ENCODE measurements around the gene TEC. TPM values are rescaled to one million over a fixed set of nuclear protein-coding genes. Genes with fewer than 3 reads are reported as not detected.

The TEC gene
- total RNA-seq, 1 donor from 2014 or later, result 0.35 TPM

- no peak for DNase-seq (ENCODE audit: low spot score)
- H3K27me3 Mint-ChIP-seq (ENCODE audit: low read depth), result peaks cover 38% of the 10 kb centered on the region
- H3K9me3 Mint-ChIP-seq (ENCODE audit: low read depth), result peaks cover 4% of the 10 kb centered on the region
- no peak overlapping the region for H3K27ac Mint-ChIP-seq (ENCODE audit: unreplicated experiment)
- no peak for TF ChIP-seq CTCF (IDR thresholded peaks at IDR 0.05)
- peaks cover 10% of the 10 kb centered on the region for H3K4me1 Mint-ChIP-seq (ENCODE audit: low read depth)
- H3K36me3 Mint-ChIP-seq (ENCODE audit: low read depth), result peaks cover 5% of the 10 kb centered on the region
- no peak overlapping the region for H3K4me3 Mint-ChIP-seq (ENCODE audit: unreplicated experiment)
These were observed 17.3 kb downstream of the TEC start for GRCh38 chr4:48252313-48252712.

GRCh38 chr4:48250980-48251379 is 18.7 kb downstream of the TEC start:
- peaks cover 5% of the 10 kb centered on the region for H3K36me3 Mint-ChIP-seq (ENCODE audit: low read depth)
- no peak for DNase-seq (ENCODE audit: low spot score)
- peaks cover 36% of the 10 kb centered on the region for H3K27me3 Mint-ChIP-seq (ENCODE audit: low read depth)
- no peak overlapping the region for H3K27ac Mint-ChIP-seq (ENCODE audit: unreplicated experiment)
- no peak for TF ChIP-seq CTCF (IDR thresholded peaks at IDR 0.05)
- peaks cover 16% of the 10 kb centered on the region for H3K4me1 Mint-ChIP-seq (ENCODE audit: low read depth)
- H3K4me3 Mint-ChIP-seq (ENCODE audit: unreplicated experiment), result no peak overlapping the region
- peaks cover 4% of the 10 kb centered on the region for H3K9me3 Mint-ChIP-seq (ENCODE audit: low read depth)

GRCh38 chr4:48250343-48250742 is 19.3 kb downstream of the TEC start:
- Mint-ChIP-seq H3K27ac (ENCODE audit: unreplicated experiment) (no peak overlapping the region), H3K27me3 (ENCODE audit: low read depth) (peaks cover 34% of the 10 kb centered on the region), H3K4me3 (ENCODE audit: unreplicated experiment) (no peak overlapping the region), H3K9me3 (ENCODE audit: low read depth) (peaks cover 4% of the 10 kb centered on the region), H3K36me3 (ENCODE audit: low read depth) (peaks cover 5% of the 10 kb centered on the region), H3K4me1 (ENCODE audit: low read depth) (peaks cover 16% of the 10 kb centered on the region)
- no peak for DNase-seq (ENCODE audit: low spot score)
- TF ChIP-seq CTCF (IDR thresholded peaks at IDR 0.05), result no peak

- Mint-ChIP-seq H3K36me3 (ENCODE audit: low read depth) (peaks cover 5% of the 10 kb centered on the region), H3K4me1 (ENCODE audit: low read depth) (peaks cover 16% of the 10 kb centered on the region), H3K4me3 (ENCODE audit: unreplicated experiment) (no peak overlapping the region), H3K27me3 (ENCODE audit: low read depth) (peaks cover 35% of the 10 kb centered on the region), H3K27ac (ENCODE audit: unreplicated experiment) (no peak overlapping the region), H3K9me3 (ENCODE audit: low read depth) (peaks cover 4% of the 10 kb centered on the region)
- TF ChIP-seq CTCF (IDR thresholded peaks at IDR 0.05), result no peak
- no peak for DNase-seq (ENCODE audit: low spot score)
These were observed 20.3 kb downstream of the TEC start for GRCh38 chr4:48249378-48249777.

GRCh38 chr4:48248559-48248953 is 21.1 kb downstream of the TEC start:
- H3K36me3 Mint-ChIP-seq (ENCODE audit: low read depth), result peaks cover 5% of the 10 kb centered on the region
- H3K9me3 Mint-ChIP-seq (ENCODE audit: low read depth), result peaks cover 4% of the 10 kb centered on the region
- H3K27me3 Mint-ChIP-seq (ENCODE audit: low read depth), result peaks cover 31% of the 10 kb centered on the region

More at GRCh38 chr4:48248559-48248953, 21.1 kb downstream of the TEC start:
- Mint-ChIP-seq H3K27ac (ENCODE audit: unreplicated experiment) (no peak overlapping the region), H3K4me3 (ENCODE audit: unreplicated experiment) (no peak overlapping the region), H3K4me1 (ENCODE audit: low read depth) (peaks cover 10% of the 10 kb centered on the region)
- no peak for DNase-seq (ENCODE audit: low spot score)
- no peak for TF ChIP-seq CTCF (IDR thresholded peaks at IDR 0.05)
